ENCODE results near the gene USP30.
A peak's percentile ranks its signal among the peaks of the same experiment; 100 is the strongest.

USP30 gene

GRCh38 chr12:109053382-109054123, 1.2 kb downstream of the USP30 start:
- peak; percentile 36 for DNase-seq

- peak; percentile 3 for DNase-seq
Measured at GRCh38 chr12:109054124-109054513, 1.7 kb downstream of the USP30 start.

GRCh38 chr12:109054520-109054919, 2.1 kb downstream of the USP30 start:
- no peak for DNase-seq

GRCh38 chr12:109056891-109057290, 4.5 kb downstream of the USP30 start:
- DNase-seq = no peak

- DNase-seq = no peak
Measured at GRCh38 chr12:109057376-109057775, 5.0 kb downstream of the USP30 start.

- no peak for DNase-seq
Measured at GRCh38 chr12:109058773-109059172, 6.4 kb downstream of the USP30 start.

DNA sequence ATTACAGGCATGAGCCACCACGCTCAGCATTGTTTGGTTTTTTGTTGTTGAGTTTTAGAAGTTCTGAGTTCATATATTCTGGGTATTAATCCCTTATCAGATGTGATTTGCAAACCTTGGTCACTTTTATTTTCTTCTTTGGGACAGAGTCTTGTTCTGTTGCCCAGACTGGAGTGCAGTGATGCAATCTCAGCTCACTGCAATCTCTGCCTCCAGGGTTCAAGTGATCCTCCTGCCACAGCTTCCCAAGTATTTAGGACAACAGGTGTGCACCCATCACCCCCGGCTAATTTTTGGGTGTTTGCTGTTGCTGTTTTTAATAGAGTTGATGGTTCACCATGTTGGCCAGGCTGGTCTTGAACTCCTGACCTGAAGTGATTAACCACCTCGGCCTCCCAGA, 11.8 kb downstream of the USP30 start:
- no peak for DNase-seq

DNA sequence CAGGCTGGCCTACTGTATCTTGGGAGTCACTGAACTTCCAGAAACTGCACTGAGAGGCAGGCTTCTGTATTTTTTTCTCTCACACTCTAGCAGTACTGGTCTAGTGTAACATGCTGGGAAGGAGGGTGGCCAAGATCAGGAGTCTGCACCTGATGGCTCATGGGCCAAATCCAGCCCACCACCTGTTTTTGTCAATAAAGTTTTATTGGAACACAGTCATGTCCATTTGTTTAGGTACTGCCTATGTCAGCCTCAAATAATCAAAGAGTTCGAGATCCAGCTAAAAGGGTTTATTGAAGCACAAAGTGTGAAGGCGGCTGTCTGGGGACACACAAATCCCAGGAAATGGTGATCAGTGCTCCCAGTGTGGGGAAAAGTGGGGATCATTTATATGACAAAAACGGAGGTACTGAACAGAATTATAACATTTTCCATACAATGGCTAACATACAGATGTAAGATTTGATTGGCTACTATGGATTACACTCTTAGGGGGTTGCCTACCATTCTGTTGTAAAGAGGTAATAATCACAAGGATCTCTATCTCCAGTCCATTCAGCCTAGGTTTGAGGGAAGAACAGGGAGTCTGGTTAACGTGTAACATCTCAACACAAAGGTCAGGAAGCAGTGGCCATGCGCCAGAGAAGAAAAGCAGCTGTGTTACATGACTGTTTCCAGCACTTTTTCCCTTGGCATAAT, 12.9 kb downstream of the USP30 start:
- no peak for DNase-seq

GRCh38 chr12:109065853-109066193, 13.4 kb downstream of the USP30 start:
- DNase-seq = no peak

DNA sequence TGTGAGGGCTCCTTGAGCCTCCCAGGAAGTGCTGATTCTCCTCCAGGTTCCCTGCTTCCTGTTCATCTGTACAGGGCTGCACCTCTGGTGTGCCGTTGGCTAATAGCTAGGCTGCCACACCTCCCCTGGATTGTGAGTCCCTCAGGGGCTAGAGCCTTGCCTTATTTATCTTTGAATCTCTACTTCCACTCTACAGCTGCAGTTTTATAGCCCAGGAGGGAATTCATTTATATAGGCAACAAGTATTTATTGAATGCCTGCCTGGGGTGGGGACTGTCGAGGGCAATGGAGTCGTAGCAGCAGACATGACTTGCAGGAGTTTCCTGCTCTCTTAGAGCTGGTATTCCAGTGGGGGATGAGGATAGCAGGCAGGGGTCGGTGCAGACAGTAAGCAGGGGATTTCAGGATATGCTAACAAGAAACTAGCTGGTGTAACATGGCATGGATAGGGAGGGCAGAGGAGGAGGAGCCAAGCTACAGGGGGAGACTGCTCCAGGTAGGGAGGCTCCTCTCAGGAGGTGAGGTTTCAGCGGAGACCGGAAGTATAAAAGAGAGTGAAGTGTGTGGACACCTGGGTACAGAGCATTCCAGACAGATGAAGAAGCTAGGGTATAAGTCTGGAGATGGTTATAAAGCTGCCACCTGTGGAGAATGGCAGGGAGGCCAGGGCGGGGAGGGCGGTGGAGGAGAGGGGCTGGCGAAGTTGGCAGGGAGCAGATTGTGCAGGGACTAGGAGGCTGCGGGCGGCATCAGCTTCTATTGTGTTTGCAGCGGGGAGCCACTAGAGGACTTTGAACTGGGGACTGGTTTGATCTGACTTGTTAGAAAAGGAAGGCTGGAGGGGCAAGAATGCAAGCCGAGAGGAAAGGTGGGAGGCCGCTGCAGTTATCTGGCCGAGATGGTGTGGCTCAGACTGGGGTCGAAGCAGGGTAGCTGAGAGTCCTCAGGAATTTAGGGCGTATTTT, 17.2 kb downstream of the USP30 start:
- DNase-seq = no peak

GRCh38 chr12:109074866-109075265, 22.5 kb downstream of the USP30 start:
- no peak for DNase-seq

- no peak for DNase-seq
Measured at GRCh38 chr12:109082751-109083150, 30.4 kb downstream of the USP30 start.

DNA sequence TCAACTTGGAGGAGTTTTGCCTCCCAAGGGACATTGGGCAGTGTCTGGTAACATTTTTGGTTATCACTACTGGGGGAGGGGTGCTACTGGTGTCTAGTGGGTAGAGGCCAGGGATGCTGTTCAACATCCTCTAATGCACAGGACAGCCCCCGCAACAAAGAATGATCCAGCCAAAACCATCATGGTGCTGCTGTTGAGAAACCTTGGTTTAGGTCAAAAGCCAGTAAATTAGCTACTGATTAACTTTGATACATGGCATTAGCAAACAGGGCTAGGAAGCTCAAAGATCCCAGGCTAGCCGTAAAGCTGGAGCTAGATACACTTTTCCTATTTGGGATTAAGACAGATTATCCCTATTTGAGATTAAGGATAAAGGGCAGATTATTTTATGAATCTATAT, 32.0 kb downstream of the USP30 start:
- no peak for DNase-seq

DNA sequence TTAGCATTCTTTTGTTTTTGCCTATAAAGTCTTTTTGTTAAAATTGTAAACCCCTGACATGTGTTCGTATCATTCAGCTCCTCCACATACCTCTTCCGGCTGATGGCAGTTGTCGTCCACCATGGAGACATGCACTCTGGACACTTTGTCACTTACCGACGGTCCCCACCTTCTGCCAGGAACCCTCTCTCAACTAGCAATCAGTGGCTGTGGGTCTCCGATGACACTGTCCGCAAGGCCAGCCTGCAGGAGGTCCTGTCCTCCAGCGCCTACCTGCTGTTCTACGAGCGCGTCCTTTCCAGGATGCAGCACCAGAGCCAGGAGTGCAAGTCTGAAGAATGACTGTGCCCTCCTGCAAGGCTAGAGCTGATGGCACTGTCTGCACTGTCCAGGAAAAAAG, 33.2 kb downstream of the USP30 start:
- no peak for DNase-seq

GRCh38 chr12:109087250-109087649, 34.9 kb downstream of the USP30 start:
- no peak for DNase-seq

DNA sequence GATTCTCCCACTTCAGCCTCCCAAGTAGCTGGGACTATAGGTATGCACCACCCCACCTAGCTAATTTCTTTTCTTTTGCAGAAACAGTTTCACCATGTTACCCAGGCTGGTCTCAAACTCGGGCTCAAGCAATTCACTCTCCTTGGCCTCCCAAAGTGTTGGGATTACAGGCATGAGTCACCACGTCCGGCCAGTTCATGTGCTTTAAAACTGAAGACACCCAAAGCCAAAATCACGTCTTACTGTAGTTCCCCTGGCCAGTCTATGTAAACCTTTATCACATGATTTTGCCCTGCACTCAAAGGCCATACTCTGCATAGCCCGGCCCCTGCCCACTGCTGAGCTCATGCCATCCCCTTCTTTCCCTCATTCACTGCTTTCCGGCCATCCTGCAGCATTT, 36.4 kb downstream of the USP30 start:
- DNase-seq = no peak

GRCh38 chr12:109089683-109090082, 37.3 kb downstream of the USP30 start:
- no peak for DNase-seq

DNA sequence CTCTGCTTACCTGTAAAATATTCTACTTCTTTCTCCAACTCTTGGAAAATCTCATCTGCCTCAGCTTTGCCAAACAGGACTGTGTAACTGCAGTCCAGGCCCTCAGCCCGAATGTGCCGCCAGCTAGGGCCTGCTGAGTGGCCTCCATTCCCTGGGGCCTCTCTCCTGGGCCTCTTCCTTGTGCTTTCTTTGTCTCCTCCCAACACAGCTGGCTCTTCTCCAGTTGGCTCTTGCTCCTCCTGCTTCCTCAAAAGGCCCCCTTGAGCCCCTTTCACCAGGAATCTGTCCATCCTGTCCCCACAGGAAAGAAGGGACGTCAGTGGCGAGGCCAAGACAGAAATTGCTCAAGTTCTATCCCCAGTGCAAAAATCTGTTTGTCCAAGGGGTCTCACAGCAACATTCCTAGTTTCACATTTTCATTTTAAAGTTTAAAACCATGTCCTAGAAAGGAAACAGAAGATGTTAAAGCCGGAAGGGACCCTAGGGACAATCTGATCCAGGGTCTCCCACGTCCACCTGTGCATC, 40.2 kb downstream of the USP30 start:
- no peak for DNase-seq

GRCh38 chr12:109093022-109093918, 40.9 kb downstream of the USP30 start, which contains the start of gene ALKBH2:
Gene ALKBH2 (minus strand): TSS chr12:109093472. CDS start chr12:109092786, 686 bp downstream.
- peak; percentile 96 for DNase-seq

DNA sequence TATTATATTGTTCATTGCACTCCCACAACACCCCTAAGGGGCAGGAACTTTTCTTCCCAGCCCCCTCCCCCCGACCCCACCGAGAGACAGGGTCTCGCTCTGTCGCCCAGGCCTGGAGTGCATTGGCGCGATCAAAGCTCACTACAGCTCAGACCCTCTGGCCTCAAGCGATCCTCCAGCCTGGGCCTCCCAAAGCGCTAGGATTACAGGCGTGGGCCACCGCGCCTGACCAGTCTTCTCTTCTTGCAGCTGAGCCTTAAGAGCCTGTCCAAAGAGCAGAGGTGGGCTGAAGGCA, 44.7 kb downstream of the USP30 start:
- DNase-seq = no peak

DNA sequence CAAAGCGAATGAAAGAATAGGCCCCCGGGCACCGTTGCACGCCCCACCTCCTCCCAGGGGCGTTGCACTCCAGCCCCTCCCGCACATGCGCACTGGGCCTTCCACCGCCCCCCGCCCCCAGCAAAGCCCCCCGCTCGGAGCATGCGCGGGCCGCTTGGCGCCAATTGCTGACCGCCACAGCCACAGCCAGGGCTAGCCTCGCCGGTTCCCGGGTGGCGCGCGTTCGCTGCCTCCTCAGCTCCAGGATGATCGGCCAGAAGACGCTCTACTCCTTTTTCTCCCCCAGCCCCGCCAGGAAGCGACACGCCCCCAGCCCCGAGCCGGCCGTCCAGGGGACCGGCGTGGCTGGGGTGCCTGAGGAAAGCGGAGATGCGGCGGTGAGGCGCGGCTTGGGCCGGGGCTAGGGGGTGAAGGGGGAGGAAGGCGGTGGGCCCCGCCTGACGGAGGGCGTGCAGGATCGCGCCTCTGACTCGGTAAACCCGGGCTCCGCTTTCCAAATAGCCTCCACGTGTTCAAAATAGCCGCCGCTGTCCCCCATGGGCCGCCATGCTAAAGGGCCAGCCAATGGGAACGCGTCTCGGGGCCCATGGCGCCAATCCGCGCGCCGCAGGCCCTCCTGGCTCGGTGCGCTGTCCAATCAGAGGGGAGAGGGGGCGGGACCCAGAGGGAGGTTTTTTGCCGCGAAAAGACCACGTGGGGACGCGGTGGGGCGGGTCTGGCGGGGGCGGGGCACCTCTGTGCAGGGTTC, 45.2 kb downstream of the USP30 start, which contains the start of gene UNG:
TSS of gene UNG (plus strand) at position 163 of the 748 bp plus-strand sequence. CDS start at position 246, 83 bp downstream.
- peak; percentile 98 for DNase-seq
